ENCODE measurements around the gene TMEM182. TPM values are rescaled to one million over a fixed set of nuclear protein-coding genes. Genes with fewer than 3 reads are reported as not detected.

The TMEM182 gene
- total RNA-seq, 1 donor from 2014 or later: 4.2 TPM

DNA sequence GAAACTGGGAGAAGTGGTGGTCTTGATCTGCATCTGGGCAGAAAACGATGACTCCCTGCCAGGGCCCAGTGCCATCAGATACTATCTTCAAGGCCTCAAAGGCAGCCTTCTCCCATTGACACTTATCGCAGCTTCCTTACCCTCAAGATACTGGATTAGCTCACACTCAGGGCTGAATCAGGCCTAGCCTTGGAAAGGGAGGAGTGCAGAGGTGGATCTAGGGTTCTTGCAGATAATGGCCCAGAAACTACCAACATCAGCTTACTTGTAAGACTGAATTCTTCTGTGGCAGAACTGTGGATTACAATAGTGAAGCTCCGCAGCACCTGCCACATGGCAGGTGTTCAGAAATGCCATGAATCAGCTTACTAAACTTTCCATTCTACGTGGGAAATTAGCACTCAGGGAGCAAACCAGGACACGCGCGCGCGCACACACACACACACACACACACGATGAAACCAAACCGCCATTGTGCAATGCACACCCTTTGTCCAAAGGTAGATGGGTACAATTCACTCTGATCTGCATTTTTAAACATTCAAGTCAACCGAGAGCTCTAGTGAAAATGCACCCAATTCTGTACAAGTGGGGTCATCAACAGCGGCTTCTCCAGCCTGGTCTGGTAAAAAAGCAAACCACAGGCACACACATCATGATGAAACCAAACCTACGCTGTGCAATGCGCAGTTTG is 26.3 kb upstream of the TMEM182 start:
- peak overlapping the region; percentile 99 for H2AFZ ChIP-seq (replicated peaks)
- no peaks in the 10 kb centered on the region for H3K9me3 Mint-ChIP-seq
- DNase-seq (ENCODE audit: low spot score): peak; percentile 39

DNA sequence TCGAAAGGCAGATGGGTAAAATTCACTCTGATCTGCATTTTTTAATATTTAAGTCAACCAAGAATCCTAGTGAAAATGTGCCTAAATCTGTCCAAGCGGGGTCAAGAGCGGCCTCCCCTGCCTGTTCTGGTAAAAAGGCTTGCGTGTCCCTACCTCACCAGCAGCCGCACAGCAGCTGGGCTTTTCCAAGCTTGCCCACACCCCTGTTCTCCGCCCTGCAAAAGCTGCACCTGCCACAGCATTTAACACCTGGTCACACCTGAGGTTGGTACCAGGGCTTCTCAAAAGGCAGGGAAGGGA is 25.8 kb upstream of the TMEM182 start:
- DNase-seq (ENCODE audit: low spot score): peak; percentile 34
- H3K9me3 Mint-ChIP-seq: no peaks in the 10 kb centered on the region
- peaks cover 7% of the 10 kb centered on the region for H3K36me3 Mint-ChIP-seq
- Histone ChIP-seq H3K27ac (no peak overlapping the region), H3K79me2 (ENCODE audit: low read depth) (peaks cover 46% of the 10 kb centered on the region), H3K4me1 (peaks cover 14% of the 10 kb centered on the region), H3K36me3 (no peaks in the 10 kb centered on the region), H3K9ac (peak overlapping the region; percentile 48), H3K9me3 (ENCODE audit: low read depth) (no peaks in the 10 kb centered on the region), H3K4me3 (peak overlapping the region; percentile 90), H3K27me3 (no peaks in the 10 kb centered on the region), H3F3A (ENCODE audit: low read depth) (no peaks in the 10 kb centered on the region), H2AFZ (replicated peaks) (peak overlapping the region; percentile 99), H3K4me2 (peak overlapping the region; percentile 97), H4K20me1 (ENCODE audit: low read depth) (peaks cover 30% of the 10 kb centered on the region)
- H3K4me3 Mint-ChIP-seq: peak overlapping the region; percentile 98
- H3K27me3 Mint-ChIP-seq (ENCODE audit: insufficient read depth, low read depth): no peaks in the 10 kb centered on the region
- no peak for TF ChIP-seq EZH2 (IDR thresholded peaks at IDR 0.05)
- no peak for TF ChIP-seq EZH2phosphoT487 (IDR thresholded peaks at IDR 0.05)
- TF ChIP-seq, protein P1, sequence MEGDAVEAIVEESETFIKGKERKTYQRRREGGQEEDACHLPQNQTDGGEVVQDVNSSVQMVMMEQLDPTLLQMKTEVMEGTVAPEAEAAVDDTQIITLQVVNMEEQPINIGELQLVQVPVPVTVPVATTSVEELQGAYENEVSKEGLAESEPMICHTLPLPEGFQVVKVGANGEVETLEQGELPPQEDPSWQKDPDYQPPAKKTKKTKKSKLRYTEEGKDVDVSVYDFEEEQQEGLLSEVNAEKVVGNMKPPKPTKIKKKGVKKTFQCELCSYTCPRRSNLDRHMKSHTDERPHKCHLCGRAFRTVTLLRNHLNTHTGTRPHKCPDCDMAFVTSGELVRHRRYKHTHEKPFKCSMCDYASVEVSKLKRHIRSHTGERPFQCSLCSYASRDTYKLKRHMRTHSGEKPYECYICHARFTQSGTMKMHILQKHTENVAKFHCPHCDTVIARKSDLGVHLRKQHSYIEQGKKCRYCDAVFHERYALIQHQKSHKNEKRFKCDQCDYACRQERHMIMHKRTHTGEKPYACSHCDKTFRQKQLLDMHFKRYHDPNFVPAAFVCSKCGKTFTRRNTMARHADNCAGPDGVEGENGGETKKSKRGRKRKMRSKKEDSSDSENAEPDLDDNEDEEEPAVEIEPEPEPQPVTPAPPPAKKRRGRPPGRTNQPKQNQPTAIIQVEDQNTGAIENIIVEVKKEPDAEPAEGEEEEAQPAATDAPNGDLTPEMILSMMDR (IDR thresholded peaks at IDR 0.05): no peak
- peak overlapping the region; percentile 46 for H3K27ac Mint-ChIP-seq
- peaks cover 23% of the 10 kb centered on the region for H3K4me1 Mint-ChIP-seq

More for the DNA sequence above, 26.3 kb upstream of the TMEM182 start:
- peaks cover 14% of the 10 kb centered on the region for H3K4me1 ChIP-seq
- Mint-ChIP-seq H3K36me3 (peaks cover 10% of the 10 kb centered on the region), H3K4me1 (peaks cover 23% of the 10 kb centered on the region), H3K27me3 (ENCODE audit: insufficient read depth, low read depth) (no peaks in the 10 kb centered on the region), H3K27ac (no peak overlapping the region), H3K4me3 (peak overlapping the region; percentile 98)
- H3K36me3 ChIP-seq: no peaks in the 10 kb centered on the region
- no peak overlapping the region for H3K9ac ChIP-seq
- peaks cover 30% of the 10 kb centered on the region for H4K20me1 ChIP-seq (ENCODE audit: low read depth)
- no peak for TF ChIP-seq EZH2 (IDR thresholded peaks at IDR 0.05)
- TF ChIP-seq, protein P1 (IDR thresholded peaks at IDR 0.05): no peak
- TF ChIP-seq EZH2phosphoT487 (IDR thresholded peaks at IDR 0.05): no peak
- peaks cover 46% of the 10 kb centered on the region for H3K79me2 ChIP-seq (ENCODE audit: low read depth)
- no peaks in the 10 kb centered on the region for H3K9me3 ChIP-seq (ENCODE audit: low read depth)
- H3F3A ChIP-seq (ENCODE audit: low read depth): no peaks in the 10 kb centered on the region
- H3K4me3 ChIP-seq: peak overlapping the region; percentile 90
- H3K4me2 ChIP-seq: peak overlapping the region; percentile 97
- no peaks in the 10 kb centered on the region for H3K27me3 ChIP-seq
- H3K27ac ChIP-seq: no peak overlapping the region

DNA sequence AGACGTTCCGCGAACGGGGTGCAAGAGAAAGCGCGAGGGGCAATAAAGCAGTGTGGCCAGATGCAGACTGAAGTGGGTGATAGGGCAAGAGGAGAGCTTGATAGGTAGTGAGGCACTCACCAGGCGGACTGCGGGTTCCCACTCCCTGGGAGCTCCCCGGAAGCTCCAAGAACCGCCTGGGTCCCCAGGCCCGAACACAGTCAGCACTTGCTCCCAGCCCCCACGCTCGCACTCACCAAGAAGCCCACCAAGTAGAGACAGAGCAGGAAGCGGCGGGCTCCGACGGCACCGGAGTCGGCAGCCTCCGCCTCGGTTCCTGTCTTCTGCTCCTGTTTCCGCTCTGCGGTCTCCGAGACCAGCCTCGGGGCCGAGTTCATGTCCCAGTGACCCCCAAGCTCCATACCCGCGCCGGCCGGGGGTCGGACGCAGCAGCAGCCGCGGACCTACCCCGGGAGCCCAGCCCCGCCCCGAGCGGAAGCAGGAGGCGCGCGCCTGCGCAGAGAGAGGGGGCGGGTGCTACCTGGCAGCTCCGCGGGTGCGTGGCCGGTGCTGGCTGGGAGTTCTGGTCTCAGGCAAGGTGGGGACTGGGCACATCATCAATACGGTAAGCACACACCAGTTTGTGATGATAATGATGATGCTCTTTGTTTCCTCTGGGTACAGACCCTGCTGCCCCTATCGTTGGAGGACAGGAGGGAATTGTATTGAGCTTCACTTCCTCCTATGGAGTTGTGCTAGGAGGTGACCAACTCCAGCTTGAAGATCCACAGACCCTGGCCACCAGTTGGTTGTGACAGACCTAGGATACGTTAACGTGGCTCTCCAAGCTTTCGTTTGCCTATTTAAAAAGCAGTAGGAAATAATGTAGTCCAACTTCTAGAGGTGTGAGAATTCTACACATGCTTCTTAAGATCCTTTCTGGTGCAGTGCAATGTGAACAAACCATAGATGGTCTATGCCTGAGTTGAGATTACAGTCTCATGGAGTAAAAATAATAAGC is 25.1 kb upstream of the TMEM182 start:
- Histone ChIP-seq H3K27me3 (no peaks in the 10 kb centered on the region), H3K4me2 (peak overlapping the region; percentile 97), H3K4me1 (peaks cover 14% of the 10 kb centered on the region), H3K27ac (no peak overlapping the region), H3K9me3 (ENCODE audit: low read depth) (no peaks in the 10 kb centered on the region), H3K4me3 (peak overlapping the region; percentile 90), H3K36me3 (no peaks in the 10 kb centered on the region), H3K9ac (peak overlapping the region; percentile 48), H2AFZ (replicated peaks) (peak overlapping the region; percentile 99), H3K79me2 (ENCODE audit: low read depth) (peaks cover 46% of the 10 kb centered on the region), H3F3A (ENCODE audit: low read depth) (no peaks in the 10 kb centered on the region), H4K20me1 (ENCODE audit: low read depth) (peaks cover 30% of the 10 kb centered on the region)
- DNase-seq (ENCODE audit: low spot score): peak; percentile 90
- H3K9me3 Mint-ChIP-seq: no peaks in the 10 kb centered on the region
- TF ChIP-seq, protein P1 (IDR thresholded peaks at IDR 0.05): no peak
- TF ChIP-seq EZH2phosphoT487 (IDR thresholded peaks at IDR 0.05): no peak
- TF ChIP-seq EZH2 (IDR thresholded peaks at IDR 0.05): no peak
- H3K27me3 Mint-ChIP-seq (ENCODE audit: insufficient read depth, low read depth): no peaks in the 10 kb centered on the region
- peak overlapping the region; percentile 69 for H3K27ac Mint-ChIP-seq
- peak overlapping the region; percentile 98 for H3K4me3 Mint-ChIP-seq
- peaks cover 23% of the 10 kb centered on the region for H3K4me1 Mint-ChIP-seq
- H3K36me3 Mint-ChIP-seq: peaks cover 2% of the 10 kb centered on the region

All from neural progenitor cell (in vitro differentiated cells).